HCT116 (cell line): ENCODE measurements around the gene PIK3R2.

Experiments
- EZH2 ChIP-seq: fragments of 200-600 bp; sonication (generic); IDR thresholded peaks from 2 replicates; pipeline ENCODE4 v1.6.1; 2017; ENCODE audit warnings: antibody characterized with exemption, mixed run types
- TCF7L2 ChIP-seq: IDR thresholded peaks from 2 replicates; pipeline ENCODE4 v1.7.0; 2011; ENCODE audit warnings: borderline replicate concordance, inconsistent platforms; ENCODE audit not compliant: insufficient read depth, insufficient read length; ENCODE audit errors: extremely low read depth
- TF ChIP-seq, protein P1 (sequence below), 3 experiments: fragments of 200-600 bp in 1 of 3; sonication (generic) in 1 of 3; IDR thresholded peaks in 2 of 3; conservative IDR thresholded peaks in 1 of 3; 2 replicates each; pipeline ENCODE4 v1.5.1; 2012 to 2017; ENCODE audit warnings: low read depth in 2 of 3, low read length in 2 of 3, antibody characterized with exemption in 1 of 3, borderline replicate concordance in 1 of 3, control low read depth in 1 of 3, mild to moderate bottlenecking in 1 of 3, mixed read lengths in 1 of 3, mixed run types in 1 of 3, moderate library complexity in 1 of 3; ENCODE audit not compliant: insufficient read depth in 1 of 3
- TF ChIP-seq, protein P2 (sequence below): IDR thresholded peaks from 2 replicates; pipeline ENCODE4 v1.6.1; 2012

- TF ChIP-seq, protein P1, sequence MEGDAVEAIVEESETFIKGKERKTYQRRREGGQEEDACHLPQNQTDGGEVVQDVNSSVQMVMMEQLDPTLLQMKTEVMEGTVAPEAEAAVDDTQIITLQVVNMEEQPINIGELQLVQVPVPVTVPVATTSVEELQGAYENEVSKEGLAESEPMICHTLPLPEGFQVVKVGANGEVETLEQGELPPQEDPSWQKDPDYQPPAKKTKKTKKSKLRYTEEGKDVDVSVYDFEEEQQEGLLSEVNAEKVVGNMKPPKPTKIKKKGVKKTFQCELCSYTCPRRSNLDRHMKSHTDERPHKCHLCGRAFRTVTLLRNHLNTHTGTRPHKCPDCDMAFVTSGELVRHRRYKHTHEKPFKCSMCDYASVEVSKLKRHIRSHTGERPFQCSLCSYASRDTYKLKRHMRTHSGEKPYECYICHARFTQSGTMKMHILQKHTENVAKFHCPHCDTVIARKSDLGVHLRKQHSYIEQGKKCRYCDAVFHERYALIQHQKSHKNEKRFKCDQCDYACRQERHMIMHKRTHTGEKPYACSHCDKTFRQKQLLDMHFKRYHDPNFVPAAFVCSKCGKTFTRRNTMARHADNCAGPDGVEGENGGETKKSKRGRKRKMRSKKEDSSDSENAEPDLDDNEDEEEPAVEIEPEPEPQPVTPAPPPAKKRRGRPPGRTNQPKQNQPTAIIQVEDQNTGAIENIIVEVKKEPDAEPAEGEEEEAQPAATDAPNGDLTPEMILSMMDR (IDR thresholded peaks at IDR 0.05 in 2 of 3, conservative IDR thresholded peaks at IDR 0.05 in 1 of 3; ENCODE audit: borderline replicate concordance in 1 of 3, insufficient read depth in 1 of 3, low read depth in 2 of 3, low read length in 2 of 3): no peak
- TF ChIP-seq, protein P2, sequence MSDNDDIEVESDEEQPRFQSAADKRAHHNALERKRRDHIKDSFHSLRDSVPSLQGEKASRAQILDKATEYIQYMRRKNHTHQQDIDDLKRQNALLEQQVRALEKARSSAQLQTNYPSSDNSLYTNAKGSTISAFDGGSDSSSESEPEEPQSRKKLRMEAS: peak; percentile 82
- TF ChIP-seq TCF7L2: no peak
- no peak for TF ChIP-seq EZH2
These were observed 20.8 kb downstream of the PIK3R2 start, which contains the start of gene IFI30 for GRCh38 chr19:18173572-18174288.
